A549 treated with RU486 at 1 μM for 4 hours (cell line): ENCODE results near the gene CEMP1. TPM values are rescaled to one million over a fixed set of nuclear protein-coding genes. Genes with fewer than 3 reads are reported as not detected.

ENCODE experiments used
- total RNA-seq: library from RNA; stranded (reverse); fragments of 200-300 nt; extraction: Qiagen RNA extraction; gene quantifications from 5 replicates; pipeline ENCODE4 v1.2.3, GENCODE V29; 2022; ENCODE audit warnings: low read depth

Gene CEMP1, protein sequence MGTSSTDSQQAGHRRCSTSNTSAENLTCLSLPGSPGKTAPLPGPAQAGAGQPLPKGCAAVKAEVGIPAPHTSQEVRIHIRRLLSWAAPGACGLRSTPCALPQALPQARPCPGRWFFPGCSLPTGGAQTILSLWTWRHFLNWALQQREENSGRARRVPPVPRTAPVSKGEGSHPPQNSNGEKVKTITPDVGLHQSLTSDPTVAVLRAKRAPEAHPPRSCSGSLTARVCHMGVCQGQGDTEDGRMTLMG
- total RNA-seq, result not detected in 5 replicates

DNA sequence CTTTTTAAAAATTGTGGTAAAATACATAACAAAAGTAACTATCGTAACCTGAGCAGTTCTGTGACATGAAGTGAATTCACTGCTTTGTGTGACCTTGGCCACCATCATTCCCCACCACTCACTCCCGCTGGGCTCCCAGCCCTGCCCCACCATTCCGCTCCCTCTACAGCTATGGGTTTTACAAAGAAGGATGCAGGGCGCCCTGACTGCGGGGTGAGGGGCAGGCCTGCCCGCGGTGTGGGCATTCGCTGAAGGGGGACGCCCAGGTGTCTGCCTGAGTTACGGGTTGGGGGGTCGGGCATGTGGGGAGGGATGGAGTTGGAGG, at the start of gene CEMP1:
TSS of gene CEMP1 (minus strand) at position 38 of the 325 bp plus-strand sequence. CDS start 335 bp downstream, outside the sequence.

DNA sequence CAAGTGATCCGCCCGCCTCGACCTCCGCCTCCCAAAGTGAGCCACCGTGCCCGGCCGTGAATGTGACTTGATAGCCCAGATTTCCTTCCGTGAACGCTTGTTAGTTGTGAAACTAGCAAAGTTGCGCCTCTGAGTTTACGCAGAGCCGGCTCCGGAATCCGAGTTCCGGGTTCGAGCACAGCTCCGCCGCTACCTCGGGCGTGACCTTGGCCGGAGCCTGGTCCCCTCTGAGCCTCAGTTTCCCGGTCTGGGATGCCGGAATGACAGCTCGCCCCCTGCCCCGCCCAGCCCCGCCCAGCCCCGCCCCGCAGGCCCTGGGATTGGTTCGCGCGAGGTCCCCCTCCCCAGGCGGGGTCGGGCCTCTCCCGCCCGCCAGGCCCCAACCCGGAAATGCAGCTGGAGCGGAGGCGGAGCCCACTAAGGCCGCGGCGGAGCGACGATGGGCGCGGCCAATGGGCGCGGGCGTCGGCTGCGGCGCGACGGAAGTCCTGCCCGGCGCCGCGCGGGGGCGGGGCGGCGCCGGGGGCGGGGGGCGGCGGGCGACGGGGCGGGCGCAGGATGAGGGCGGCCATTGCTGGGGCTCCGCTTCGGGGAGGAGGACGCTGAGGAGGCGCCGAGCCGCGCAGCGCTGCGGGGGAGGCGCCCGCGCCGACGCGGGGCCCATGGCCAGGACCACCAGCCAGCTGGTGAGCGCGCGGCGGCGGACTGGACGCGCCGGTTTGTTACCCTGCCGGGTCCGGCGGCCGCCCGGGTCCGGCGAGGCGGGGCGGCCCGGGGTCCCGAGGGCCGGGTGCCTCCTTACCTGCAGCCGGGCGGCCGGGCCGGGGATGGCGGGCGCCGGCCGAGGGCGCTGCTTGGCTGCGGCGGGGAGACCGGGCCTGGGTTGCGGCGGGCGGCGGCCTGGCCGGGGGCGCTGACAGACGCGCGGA, 6.5 kb upstream of the CEMP1 start, which contains the start of gene PDPK1:
TSS of gene PDPK1 (plus strand) at position 571 of the 929 bp plus-strand sequence. CDS start at position 663, 92 bp downstream.

DNA sequence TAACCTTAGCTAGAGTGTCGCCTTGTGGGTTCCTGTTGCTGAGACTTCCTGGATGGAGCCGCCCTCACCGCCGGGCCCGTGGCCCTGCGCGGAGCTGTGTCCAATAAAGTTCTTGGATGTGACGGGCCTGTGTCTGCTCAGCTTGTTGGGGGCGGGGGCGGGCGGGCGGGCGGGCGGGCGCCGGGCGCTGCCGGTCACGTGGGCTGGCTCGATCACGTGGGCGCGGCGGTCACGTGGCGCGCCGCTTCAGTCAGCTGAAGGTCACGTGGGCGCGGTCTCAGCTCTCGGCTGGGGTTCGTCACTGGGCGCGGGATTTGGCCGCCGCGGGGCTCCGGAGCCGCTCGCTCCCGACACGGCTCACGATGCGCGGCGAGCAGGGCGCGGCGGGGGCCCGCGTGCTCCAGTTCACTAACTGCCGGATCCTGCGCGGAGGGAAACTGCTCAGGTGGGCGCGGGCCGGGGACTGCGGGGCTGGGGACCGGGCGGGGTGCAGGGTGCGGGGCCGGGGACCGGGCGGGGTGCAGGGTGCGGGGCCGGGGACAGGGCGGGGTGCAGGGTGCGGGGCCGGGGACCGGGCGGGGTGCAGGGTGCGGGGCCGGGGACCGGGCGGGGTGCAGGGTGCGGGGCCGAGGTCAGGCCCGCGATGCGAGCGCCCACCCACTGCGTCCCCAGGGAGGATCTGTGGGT, 11.0 kb downstream of the CEMP1 start, which contains the start of gene AMDHD2:
TSS of gene AMDHD2 (plus strand) at position 275 of the 687 bp plus-strand sequence. CDS start at position 363, 88 bp downstream.

DNA sequence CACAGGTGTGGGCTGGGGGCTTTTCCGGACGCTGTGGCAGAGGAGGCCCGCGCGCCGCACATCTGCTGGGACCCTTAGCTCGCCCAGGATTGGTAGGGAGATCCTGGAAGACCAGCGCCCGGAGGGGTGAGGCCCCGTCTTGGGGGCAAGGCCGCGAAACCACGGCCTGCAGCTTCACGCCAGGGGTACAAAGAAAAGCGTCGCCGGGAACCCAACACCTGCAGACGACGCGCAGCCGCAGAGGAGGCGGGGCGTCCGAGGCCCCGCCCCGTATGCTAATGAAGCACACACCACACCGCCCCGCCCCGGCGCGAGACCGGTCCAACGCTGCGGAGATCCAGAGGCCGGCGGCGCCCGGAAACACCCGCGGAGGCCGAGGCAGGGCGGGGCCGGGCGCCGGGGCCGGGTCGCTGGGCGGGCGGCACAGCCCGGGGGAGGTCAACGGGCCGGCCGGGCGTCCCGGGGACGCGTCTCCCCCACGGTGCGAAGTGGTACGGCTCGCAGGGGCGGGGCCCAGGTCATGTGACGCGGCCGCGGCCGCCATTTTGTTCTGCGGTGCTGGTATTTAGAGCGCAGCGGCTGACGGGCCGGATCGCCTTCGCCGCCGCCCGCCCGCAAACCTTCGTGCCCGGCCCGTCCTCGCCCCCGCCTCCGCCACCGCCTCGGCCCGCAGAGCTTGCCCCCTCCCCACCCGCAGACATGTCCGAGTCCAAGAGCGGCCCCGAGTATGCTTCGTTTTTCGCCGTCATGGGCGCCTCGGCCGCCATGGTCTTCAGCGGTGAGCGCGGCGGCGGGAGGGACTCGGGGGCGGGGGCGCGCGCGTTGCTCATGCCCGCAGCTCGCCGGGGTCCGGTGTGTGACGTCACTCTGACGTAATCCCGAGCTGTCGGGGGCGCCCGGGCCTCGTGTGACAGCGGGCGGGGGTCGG, 17.5 kb downstream of the CEMP1 start, which contains the start of gene ATP6V0C:
TSS of gene ATP6V0C (plus strand) at position 548 of the 928 bp plus-strand sequence. CDS start at position 700, 152 bp downstream.

Other genes with a start within 250 kb of the CEMP1 start
- gene ABCA3, start 190.7 kb downstream of the CEMP1 start, total RNA-seq, result 13.6 to 20.1 TPM (median 17.0 TPM) in 5 replicates
- 20.4 to 25.0 TPM (median 23.0 TPM) in 5 replicates for gene CCNF, start 102.0 kb downstream of the CEMP1 start, total RNA-seq
- gene TEDC2, start 71.3 kb downstream of the CEMP1 start, total RNA-seq, result 16.3 to 24.0 TPM (median 22.7 TPM) in 5 replicates
- 0.05 to 0.15 TPM in 2 of 5 replicates, not detected in the others for gene NTN3, start 60.1 kb downstream of the CEMP1 start, total RNA-seq
- gene TBC1D24, start 56.3 kb downstream of the CEMP1 start, total RNA-seq, result 5.9 to 8.4 TPM (median 7.1 TPM) in 5 replicates
- 133 to 299 TPM (median 268 TPM) in 5 replicates for gene ATP6V0C, start 17.5 kb downstream of the CEMP1 start, total RNA-seq
- gene AMDHD2, start 11.0 kb downstream of the CEMP1 start, total RNA-seq, result 12.5 to 27.5 TPM (median 23.9 TPM) in 5 replicates
- gene PDPK1, start 6.6 kb upstream of the CEMP1 start, total RNA-seq, result 15.7 to 21.6 TPM (median 20.2 TPM) in 5 replicates
- gene KCTD5, start 151.1 kb upstream of the CEMP1 start, total RNA-seq, result 35.2 to 46.3 TPM (median 45.8 TPM) in 5 replicates
- 0.77 to 1.8 TPM (median 1.5 TPM) in 5 replicates for gene PRSS27, start 188.8 kb upstream of the CEMP1 start, total RNA-seq
- 279 to 431 TPM (median 392 TPM) in 5 replicates for gene SRRM2, start 221.2 kb upstream of the CEMP1 start, total RNA-seq
- 436 to 538 TPM (median 483 TPM) in 5 replicates for gene ELOB, start 245.9 kb upstream of the CEMP1 start, total RNA-seq